GM19023 (cell line): ENCODE data around the gene KCTD3.

Experiments
- ATAC-seq: cut with Tn5 transposase; IDR thresholded peaks from one replicate; pipeline ENCODE4 v1.9.1; 2021; ENCODE audit warnings: mild to moderate bottlenecking, moderate library complexity; ENCODE audit not compliant: unreplicated experiment

Gene KCTD3

GRCh38 chr1:215566556-215567490 is at the start of gene KCTD3:
Gene KCTD3 (plus strand): TSS chr1:215567304. CDS start chr1:215567686, 382 bp downstream.
- ATAC-seq = peak; percentile 69

GRCh38 chr1:215517441-215517891 is 49.6 kb upstream of the KCTD3 start:
- ATAC-seq = no peak

GRCh38 chr1:215518594-215518993 is 48.5 kb upstream of the KCTD3 start:
- ATAC-seq = no peak

GRCh38 chr1:215521279-215521678 is 45.8 kb upstream of the KCTD3 start:
- ATAC-seq = no peak

- no peak for ATAC-seq
These were observed 43.8 kb upstream of the KCTD3 start for GRCh38 chr1:215523128-215523861.

GRCh38 chr1:215523906-215524305 is 43.2 kb upstream of the KCTD3 start:
- ATAC-seq = no peak

- no peak for ATAC-seq
These were observed 40.8 kb upstream of the KCTD3 start for GRCh38 chr1:215526147-215526845.

- no peak for ATAC-seq
These were observed 40.3 kb upstream of the KCTD3 start for GRCh38 chr1:215526846-215527151.

- ATAC-seq = peak; percentile 54
These were observed 38.0 kb upstream of the KCTD3 start for GRCh38 chr1:215529111-215529510.

GRCh38 chr1:215529571-215529970 is 37.5 kb upstream of the KCTD3 start:
- peak; percentile 18 for ATAC-seq

- ATAC-seq = no peak
These were observed 36.6 kb upstream of the KCTD3 start for GRCh38 chr1:215530401-215530984.

GRCh38 chr1:215539803-215540570 is 27.1 kb upstream of the KCTD3 start:
- no peak for ATAC-seq

- ATAC-seq = no peak
These were observed 24.8 kb upstream of the KCTD3 start for GRCh38 chr1:215542301-215542700.

- no peak for ATAC-seq
These were observed 23.9 kb upstream of the KCTD3 start for GRCh38 chr1:215543191-215543606.

- ATAC-seq = no peak
These were observed 23.3 kb upstream of the KCTD3 start for GRCh38 chr1:215543806-215544205.

GRCh38 chr1:215544566-215544965 is 22.5 kb upstream of the KCTD3 start:
- no peak for ATAC-seq

GRCh38 chr1:215545096-215545495 is 22.0 kb upstream of the KCTD3 start:
- no peak for ATAC-seq

- ATAC-seq = no peak
These were observed 20.1 kb upstream of the KCTD3 start for GRCh38 chr1:215547011-215547410.

GRCh38 chr1:215551806-215552205 is 15.3 kb upstream of the KCTD3 start:
- ATAC-seq = no peak

GRCh38 chr1:215554865-215555264 is 12.2 kb upstream of the KCTD3 start:
- no peak for ATAC-seq
